Measurements from ENCODE around the gene TST. TPM values are rescaled to one million over a fixed set of nuclear protein-coding genes. Genes with fewer than 3 reads are reported as not detected.
A peak's percentile ranks its signal among the peaks of the same experiment; 100 is the strongest.

The TST gene
- total RNA-seq, 1 donor from 2014 or later = 10.4 TPM

GRCh38 chr22:36986242-36986821 is 32.9 kb downstream of the TST start:
- peaks cover 13% of the 10 kb centered on the region for H3K36me3 Mint-ChIP-seq (ENCODE audit: unreplicated experiment)

DNA sequence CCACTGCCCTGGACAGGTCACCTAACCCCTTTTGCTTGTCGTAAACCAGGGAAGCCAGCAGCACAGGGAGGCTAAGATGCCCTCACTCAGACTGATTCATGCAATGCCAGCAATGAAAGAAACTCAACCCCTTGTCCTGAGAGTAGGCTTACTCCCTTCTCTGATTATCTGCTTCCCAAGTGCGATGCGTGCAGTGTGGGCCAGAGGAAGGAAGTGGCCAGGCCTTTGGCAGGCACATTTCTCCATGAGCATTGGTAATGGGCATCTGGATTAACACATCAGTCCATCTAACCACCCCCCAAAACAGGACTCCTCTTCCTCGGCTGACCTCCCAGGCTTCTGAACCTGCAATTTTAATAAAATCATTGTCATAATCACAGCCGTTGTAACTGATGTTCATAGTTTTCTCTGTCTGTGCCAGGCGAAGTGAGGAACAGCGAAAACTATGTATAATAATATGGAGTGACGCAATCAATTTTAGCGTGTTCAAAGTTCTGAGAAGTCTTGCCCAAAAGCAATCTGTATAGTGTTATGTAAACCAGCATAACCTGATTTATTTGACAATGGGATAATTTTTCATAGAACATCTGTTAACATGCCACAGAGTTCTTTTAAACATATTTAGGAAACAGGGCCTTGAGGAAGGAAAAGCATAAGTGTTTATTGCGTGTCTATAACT is 33.9 kb downstream of the TST start:
- peaks cover 7% of the 10 kb centered on the region for H3K4me1 Mint-ChIP-seq (ENCODE audit: low read depth, unreplicated experiment)
- TF ChIP-seq, protein P1, sequence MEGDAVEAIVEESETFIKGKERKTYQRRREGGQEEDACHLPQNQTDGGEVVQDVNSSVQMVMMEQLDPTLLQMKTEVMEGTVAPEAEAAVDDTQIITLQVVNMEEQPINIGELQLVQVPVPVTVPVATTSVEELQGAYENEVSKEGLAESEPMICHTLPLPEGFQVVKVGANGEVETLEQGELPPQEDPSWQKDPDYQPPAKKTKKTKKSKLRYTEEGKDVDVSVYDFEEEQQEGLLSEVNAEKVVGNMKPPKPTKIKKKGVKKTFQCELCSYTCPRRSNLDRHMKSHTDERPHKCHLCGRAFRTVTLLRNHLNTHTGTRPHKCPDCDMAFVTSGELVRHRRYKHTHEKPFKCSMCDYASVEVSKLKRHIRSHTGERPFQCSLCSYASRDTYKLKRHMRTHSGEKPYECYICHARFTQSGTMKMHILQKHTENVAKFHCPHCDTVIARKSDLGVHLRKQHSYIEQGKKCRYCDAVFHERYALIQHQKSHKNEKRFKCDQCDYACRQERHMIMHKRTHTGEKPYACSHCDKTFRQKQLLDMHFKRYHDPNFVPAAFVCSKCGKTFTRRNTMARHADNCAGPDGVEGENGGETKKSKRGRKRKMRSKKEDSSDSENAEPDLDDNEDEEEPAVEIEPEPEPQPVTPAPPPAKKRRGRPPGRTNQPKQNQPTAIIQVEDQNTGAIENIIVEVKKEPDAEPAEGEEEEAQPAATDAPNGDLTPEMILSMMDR (IDR thresholded peaks at IDR 0.05; ENCODE audit: partially characterized antibody, unreplicated experiment) = no peak
- H3K36me3 Mint-ChIP-seq (ENCODE audit: unreplicated experiment) = peaks cover 13% of the 10 kb centered on the region
- H3K9me3 Mint-ChIP-seq (ENCODE audit: unreplicated experiment) = peaks cover 10% of the 10 kb centered on the region
- no peak overlapping the region for H3K4me3 Mint-ChIP-seq (ENCODE audit: unreplicated experiment)
- no peaks in the 10 kb centered on the region for H3K27me3 Mint-ChIP-seq (ENCODE audit: unreplicated experiment)
- no peak overlapping the region for H3K27ac Mint-ChIP-seq (ENCODE audit: unreplicated experiment)
- DNase-seq = no peak

More at GRCh38 chr22:36986242-36986821, 32.9 kb downstream of the TST start:
- Mint-ChIP-seq H3K4me1 (ENCODE audit: low read depth, unreplicated experiment) (peaks cover 2% of the 10 kb centered on the region), H3K27me3 (ENCODE audit: unreplicated experiment) (no peaks in the 10 kb centered on the region), H3K27ac (ENCODE audit: unreplicated experiment) (no peak overlapping the region), H3K9me3 (ENCODE audit: unreplicated experiment) (peaks cover 10% of the 10 kb centered on the region), H3K4me3 (ENCODE audit: unreplicated experiment) (no peak overlapping the region)
- peak; percentile 56 for DNase-seq
- TF ChIP-seq, protein P1 (IDR thresholded peaks at IDR 0.05; ENCODE audit: partially characterized antibody, unreplicated experiment) = peak; percentile 90

DNA sequence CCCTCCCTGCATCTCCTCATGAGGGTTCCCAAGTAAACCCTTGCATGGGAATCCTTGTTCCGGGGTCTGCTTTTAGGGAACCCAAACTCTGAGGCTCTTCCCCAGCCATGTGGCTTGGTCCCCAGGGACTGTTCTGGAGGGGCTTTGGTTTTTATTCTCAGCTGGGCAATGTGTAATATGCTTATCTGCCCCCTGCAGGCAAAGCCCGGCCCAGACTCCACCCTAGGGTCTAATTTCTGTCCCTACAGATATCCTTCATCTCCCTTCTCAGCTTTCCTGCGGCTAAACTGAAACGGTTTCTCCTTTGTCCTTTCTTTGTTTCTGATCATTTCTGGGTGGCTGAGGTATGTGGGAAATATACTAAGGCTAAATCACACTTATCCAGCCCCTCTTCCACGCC is 37.1 kb downstream of the TST start:
- TF ChIP-seq, protein P1 (IDR thresholded peaks at IDR 0.05; ENCODE audit: partially characterized antibody, unreplicated experiment) = peak; percentile 18
- no peak overlapping the region for H3K27ac Mint-ChIP-seq (ENCODE audit: unreplicated experiment)
- DNase-seq = no peak
- H3K4me1 Mint-ChIP-seq (ENCODE audit: low read depth, unreplicated experiment) = peaks cover 7% of the 10 kb centered on the region
- no peak overlapping the region for H3K4me3 Mint-ChIP-seq (ENCODE audit: unreplicated experiment)
- peaks cover 10% of the 10 kb centered on the region for H3K9me3 Mint-ChIP-seq (ENCODE audit: unreplicated experiment)
- H3K36me3 Mint-ChIP-seq (ENCODE audit: unreplicated experiment) = peaks cover 13% of the 10 kb centered on the region
- H3K27me3 Mint-ChIP-seq (ENCODE audit: unreplicated experiment) = no peaks in the 10 kb centered on the region

DNA sequence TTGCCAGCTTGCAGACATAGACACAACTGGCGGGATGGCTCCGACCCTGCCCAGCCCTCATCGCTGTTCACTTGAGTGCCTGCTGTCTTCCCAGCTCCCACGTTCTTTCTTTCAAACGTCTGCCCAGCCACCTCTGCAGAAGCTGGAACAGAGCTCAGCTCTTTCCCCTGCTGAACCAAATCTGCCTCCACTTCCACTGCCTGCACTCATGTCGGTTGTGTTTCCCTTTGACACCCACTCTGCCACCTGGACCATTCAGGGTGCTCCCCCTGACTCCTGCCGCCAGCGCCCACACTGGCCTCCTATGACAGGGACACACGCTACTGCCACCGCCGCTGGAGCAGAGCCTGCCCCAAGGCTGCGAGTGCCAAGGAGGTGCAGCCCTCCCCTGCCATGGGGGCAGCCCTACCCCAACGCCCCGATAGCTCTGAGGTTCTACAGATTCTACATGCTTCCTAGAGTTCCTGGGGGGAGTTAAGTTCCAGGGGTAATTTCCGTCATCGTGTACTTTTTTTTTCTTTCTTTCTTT is 37.9 kb downstream of the TST start:
- H3K36me3 Mint-ChIP-seq (ENCODE audit: unreplicated experiment) = peaks cover 11% of the 10 kb centered on the region
- no peak overlapping the region for H3K4me3 Mint-ChIP-seq (ENCODE audit: unreplicated experiment)

More for the DNA sequence above, 37.9 kb downstream of the TST start:
- peaks cover 10% of the 10 kb centered on the region for H3K9me3 Mint-ChIP-seq (ENCODE audit: unreplicated experiment)
- no peak for DNase-seq
- peaks cover 7% of the 10 kb centered on the region for H3K4me1 Mint-ChIP-seq (ENCODE audit: low read depth, unreplicated experiment)
- no peaks in the 10 kb centered on the region for H3K27me3 Mint-ChIP-seq (ENCODE audit: unreplicated experiment)
- peak overlapping the region; percentile 49 for H3K27ac Mint-ChIP-seq (ENCODE audit: unreplicated experiment)
- TF ChIP-seq, protein P1 (IDR thresholded peaks at IDR 0.05; ENCODE audit: partially characterized antibody, unreplicated experiment) = no peak
